Measurements from ENCODE around the gene PODNL1.

GRCh38 chr19:13962699-13963602 is 24.7 kb upstream of the PODNL1 start:
- TF ChIP-seq POLR2A (IDR thresholded peaks at IDR 0.05; ENCODE audit: low read depth, low read length): no peak; the same call in 1 of the 2 replicates
- TF ChIP-seq POLR2AphosphoS5 (IDR thresholded peaks at IDR 0.05; ENCODE audit: low read depth, low read length): no peak; the same call in 1 of the 2 replicates
